Stimulated activated CD4-positive, alpha-beta T cell treated with anti-CD3 and anti-CD28 coated beads, Interleukin-2, amount 100 ng/mL, for 24 hours (primary cell): ENCODE data around the gene CFAP91.

Experiments
- DNase-seq, 2 donors: peaks; one replicate each; pipeline ENCODE4 v3.0.0-alpha.2; 2020

The CFAP91 gene

DNA sequence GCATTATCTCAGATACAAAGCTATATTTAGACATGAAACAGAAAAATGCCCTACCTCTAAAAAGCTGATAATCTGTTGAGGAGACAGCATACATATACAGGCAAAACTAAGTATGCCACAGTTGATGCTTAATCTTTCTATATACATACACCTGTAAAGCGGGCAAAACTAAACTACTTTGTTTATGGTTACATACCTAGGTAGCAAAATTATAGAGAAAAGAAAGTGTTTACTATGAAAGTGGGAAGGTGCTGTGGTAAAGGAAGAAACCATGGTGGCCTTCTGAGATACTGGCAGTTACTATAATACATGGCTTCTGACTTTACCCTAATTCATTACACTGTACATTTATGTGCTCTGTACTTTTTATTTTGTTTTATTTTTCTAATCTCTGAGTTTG, 43.1 kb downstream of the CFAP91 start:
- no peak for DNase-seq

DNA sequence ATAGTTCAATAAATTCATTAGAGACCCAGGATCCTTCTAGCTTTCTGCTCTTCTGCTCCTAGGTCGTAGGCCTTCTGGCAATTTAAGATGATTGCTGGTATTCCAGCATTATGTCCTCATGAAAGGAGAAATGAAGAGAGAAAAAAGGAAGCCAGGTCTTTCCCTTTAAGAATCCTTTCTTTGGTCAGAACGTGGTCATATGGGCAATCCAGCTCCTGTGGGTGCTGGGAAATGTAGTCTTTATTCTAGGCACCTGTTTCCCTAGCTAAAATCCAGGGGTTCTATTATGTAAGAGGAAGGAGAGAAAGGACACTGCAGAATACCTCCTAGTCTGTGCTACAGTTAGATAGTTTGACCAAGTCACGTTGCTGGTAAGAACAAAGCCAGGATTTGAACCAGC, 43.6 kb downstream of the CFAP91 start:
- DNase-seq = no peak

DNA sequence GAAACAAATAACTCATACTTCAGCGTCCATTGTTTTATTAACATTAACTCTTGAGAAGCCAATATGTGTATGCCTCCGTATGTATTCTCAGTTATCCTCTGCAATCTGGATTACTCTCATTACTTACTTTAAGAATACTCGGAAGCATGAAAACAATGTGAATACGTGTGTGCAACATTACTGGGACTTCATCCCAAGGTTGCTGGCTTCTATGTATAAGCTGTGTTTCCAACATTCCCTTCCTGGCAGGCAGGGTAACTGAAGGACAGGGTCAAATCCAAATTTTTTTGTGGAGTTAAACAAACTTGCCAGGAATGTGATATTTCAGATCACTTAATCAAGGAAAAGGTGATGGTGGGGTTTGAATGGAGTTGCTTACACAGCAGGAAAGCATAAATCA, 44.5 kb downstream of the CFAP91 start:
- DNase-seq = no peak

DNA sequence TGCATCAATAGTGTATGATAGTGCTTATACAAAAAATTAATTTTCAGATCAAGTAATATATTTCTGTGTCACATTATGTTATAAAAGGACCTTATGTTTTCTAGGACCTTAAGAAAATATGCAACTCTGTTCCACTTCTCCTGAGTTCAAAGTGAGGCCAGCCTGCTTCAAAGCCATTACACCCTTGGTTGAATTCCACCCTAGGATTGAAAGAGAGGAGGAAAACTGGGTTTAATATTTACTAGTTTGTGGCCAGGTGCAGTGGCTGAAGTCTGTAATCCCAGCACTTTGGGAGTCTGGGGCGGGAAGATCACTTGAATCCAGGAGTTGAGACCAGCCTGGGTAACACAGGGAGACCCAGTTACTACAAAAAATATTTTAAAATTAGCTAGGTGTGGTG, 46.2 kb downstream of the CFAP91 start:
- no peak for DNase-seq

DNA sequence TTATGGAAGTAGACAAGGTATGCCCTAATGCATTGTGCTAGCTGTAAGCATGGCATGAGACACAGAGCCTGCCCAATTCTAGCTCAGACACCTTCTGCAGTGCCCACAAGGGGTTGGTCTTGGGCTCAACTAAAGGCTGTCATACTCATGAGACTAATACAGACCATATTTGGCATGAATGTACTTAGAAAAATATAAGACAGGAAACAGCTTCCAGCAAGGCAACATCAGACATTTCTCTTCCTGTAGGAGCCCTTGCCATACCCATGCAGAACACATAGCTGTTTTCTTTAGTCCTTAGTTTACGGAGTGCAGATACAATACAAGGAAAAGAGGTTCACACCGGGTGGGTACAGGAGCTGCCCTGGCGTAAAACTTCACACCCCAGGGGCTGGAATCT, 48.6 kb downstream of the CFAP91 start:
- no peak for DNase-seq
